PC-3 (cell line): ENCODE measurements around the gene ARHGAP24. TPM values are rescaled to one million over a fixed set of nuclear protein-coding genes. Genes with fewer than 3 reads are reported as not detected.

Experiments used
- ATAC-seq: fragments of 200-7000 bp; cut with Tn5 transposase; 2 replicates; pipeline ENCODE4 v1.9.1; 2020; ENCODE audit warnings: mild to moderate bottlenecking, moderate library complexity
- BruUV-seq: library from RNA; stranded (reverse); fragments of 400-500 nt; replicated peaks from 2 replicates; lab custom pipeline; 2021; lab: Mats Ljungman, UMichigan
- CTCF ChIA-PET: fragments of 300-600 bp; sonication (Branson Sonifier 250); formaldehyde crosslinking; loops from one replicate; lab custom pipeline; 2022; ENCODE audit warnings: antibody characterized with exemption; lab: Charles Lee
- POLR2A ChIA-PET: fragments of 300-600 bp; sonication (Branson Sonifier 250); formaldehyde crosslinking; loops from one replicate; lab custom pipeline; 2022; ENCODE audit warnings: antibody characterized with exemption; ENCODE audit not compliant: unreplicated experiment; lab: Charles Lee
- DNase-seq: peaks from one replicate; pipeline ENCODE4 v3.0.0-alpha.2; 2015
- H2AFZ ChIP-seq: fragments of 300-600 bp; sonication (generic); 2 replicates; pipeline ENCODE4 v1.6.0; 2016; ENCODE audit warnings: antibody characterized with exemption, low read length
- H3F3A ChIP-seq: fragments of 300-600 bp; sonication (generic); one replicate; pipeline ENCODE4 v1.6.0; 2017; ENCODE audit warnings: antibody characterized with exemption, low read length, control low read depth, mild to moderate bottlenecking; ENCODE audit not compliant: unreplicated experiment
- H3K27ac ChIP-seq: fragments of 300-600 bp; sonication (generic); 2 replicates; pipeline ENCODE4 v1.5.1; 2016; ENCODE audit warnings: mild to moderate bottlenecking, low read length
- H3K27me3 ChIP-seq: fragments of 300-600 bp; sonication (generic); 2 replicates; pipeline ENCODE4 v1.6.1; 2016; ENCODE audit warnings: low read length, mixed read lengths
- H3K36me3 ChIP-seq: fragments of 300-600 bp; sonication (generic); 2 replicates; pipeline ENCODE4 v1.6.1; 2016; ENCODE audit warnings: low read depth, mixed run types, low read length, mixed read lengths
- H3K4me1 ChIP-seq: fragments of 300-600 bp; sonication (generic); 2 replicates; pipeline ENCODE4 v1.5.1; 2016; ENCODE audit warnings: low read length; ENCODE audit not compliant: insufficient read depth
- H3K4me2 ChIP-seq: fragments of 300-600 bp; sonication (generic); 2 replicates; pipeline ENCODE4 v1.6.0; 2016; ENCODE audit warnings: low read length
- H3K4me3 ChIP-seq: fragments of 300-600 bp; sonication (generic); 2 replicates; pipeline ENCODE4 v1.5.1; 2016; ENCODE audit warnings: mild to moderate bottlenecking, low read length, mixed read lengths
- H3K79me2 ChIP-seq: fragments of 300-600 bp; sonication (generic); 2 replicates; pipeline ENCODE4 v1.6.1; 2017; ENCODE audit warnings: low read length, mixed read lengths
- H3K9ac ChIP-seq: fragments of 300-600 bp; sonication (generic); 2 replicates; pipeline ENCODE4 v1.6.0; 2016; ENCODE audit warnings: mild to moderate bottlenecking, low read length
- H3K9me2 ChIP-seq: fragments of 300-600 bp; sonication (generic); replicated peaks from 2 replicates; pipeline ENCODE4 v1.6.1; 2016; ENCODE audit warnings: mixed run types, low read length, mixed read lengths
- H3K9me3 ChIP-seq: fragments of 300-600 bp; sonication (generic); 2 replicates; pipeline ENCODE4 v1.6.1; 2016; ENCODE audit warnings: low read length, mixed read lengths
- H4K20me1 ChIP-seq: fragments of 300-600 bp; sonication (generic); 2 replicates; pipeline ENCODE4 v1.6.1; 2016; ENCODE audit warnings: low read length, mixed read lengths
- EZH2 ChIP-seq: fragments of 300-600 bp; sonication (generic); IDR thresholded peaks from one replicate; pipeline ENCODE4 v1.6.1; 2017; ENCODE audit warnings: antibody characterized with exemption, mild to moderate bottlenecking, low read length; ENCODE audit not compliant: unreplicated experiment
- EZH2phosphoT487 ChIP-seq: fragments of 300-600 bp; sonication (generic); IDR thresholded peaks from 2 replicates; pipeline ENCODE4 v1.6.1; 2018; ENCODE audit warnings: mild to moderate bottlenecking, antibody characterized with exemption, low read length, borderline replicate concordance
- intact Hi-C: fragments of 100-400 bp; cut with micrococcal nuclease; formaldehyde crosslinking; loops from 2 replicates; pipeline ENCODE4 v1.9.0; 2023
- total RNA-seq: library from RNA; depleted of rRNA; stranded (reverse); fragments of >200 nt; gene quantifications from 2 replicates; pipeline ENCODE4 v1.2.3, GENCODE V29; 2014
- TF ChIP-seq, protein P1 (sequence below): fragments of 300-600 bp; sonication (generic); conservative IDR thresholded peaks from 2 replicates; pipeline ENCODE4 v1.5.1; 2017; ENCODE audit warnings: antibody characterized with exemption, low read depth, mild to moderate bottlenecking, low read length

Gene ARHGAP24
- total RNA-seq, 1 experiment from 2014 or later: 7.4 TPM

DNA sequence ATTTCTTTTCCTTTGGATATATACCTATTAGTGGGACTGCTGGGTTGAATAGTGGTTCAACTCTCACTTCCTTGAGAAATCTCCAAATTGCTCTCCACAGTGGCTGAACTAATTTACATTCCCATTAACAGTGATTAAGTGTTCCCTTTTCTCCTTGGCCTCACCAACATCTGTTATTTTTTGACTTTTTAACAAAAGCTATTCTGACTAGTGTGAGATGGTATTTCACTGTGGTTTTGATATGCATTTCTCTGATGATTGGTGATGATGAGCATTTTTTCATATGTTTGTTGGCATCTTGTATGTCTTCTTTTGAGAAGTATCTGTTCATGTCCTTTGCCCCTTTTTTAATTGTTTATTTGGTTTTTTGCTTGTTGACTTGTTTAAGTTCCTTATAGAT, 471.9 kb downstream of the ARHGAP24 start:
- Histone ChIP-seq H2AFZ (no peak overlapping the region), H3K27me3 (no peaks in the 10 kb centered on the region), H3K9ac (no peak overlapping the region), H3K79me2 (no peaks in the 10 kb centered on the region), H3K4me3 (no peak overlapping the region), H3K36me3 (no peaks in the 10 kb centered on the region), H3K4me1 (no peaks in the 10 kb centered on the region), H3K9me2 (no peaks in the 10 kb centered on the region), H3K4me2 (no peak overlapping the region), H4K20me1 (no peaks in the 10 kb centered on the region), H3K27ac (no peak overlapping the region), H3F3A (no peaks in the 10 kb centered on the region), H3K9me3 (no peaks in the 10 kb centered on the region)
- no peak for ATAC-seq
- ChIA-PET CTCF (no interaction called here), POLR2A (no interaction called here)
- no peak for DNase-seq
- no TSS peak for BruUV-seq
- intact Hi-C loops: no loop called here
- TF ChIP-seq EZH2 (no peak), EZH2phosphoT487 (no peak)
- TF ChIP-seq, protein P1, sequence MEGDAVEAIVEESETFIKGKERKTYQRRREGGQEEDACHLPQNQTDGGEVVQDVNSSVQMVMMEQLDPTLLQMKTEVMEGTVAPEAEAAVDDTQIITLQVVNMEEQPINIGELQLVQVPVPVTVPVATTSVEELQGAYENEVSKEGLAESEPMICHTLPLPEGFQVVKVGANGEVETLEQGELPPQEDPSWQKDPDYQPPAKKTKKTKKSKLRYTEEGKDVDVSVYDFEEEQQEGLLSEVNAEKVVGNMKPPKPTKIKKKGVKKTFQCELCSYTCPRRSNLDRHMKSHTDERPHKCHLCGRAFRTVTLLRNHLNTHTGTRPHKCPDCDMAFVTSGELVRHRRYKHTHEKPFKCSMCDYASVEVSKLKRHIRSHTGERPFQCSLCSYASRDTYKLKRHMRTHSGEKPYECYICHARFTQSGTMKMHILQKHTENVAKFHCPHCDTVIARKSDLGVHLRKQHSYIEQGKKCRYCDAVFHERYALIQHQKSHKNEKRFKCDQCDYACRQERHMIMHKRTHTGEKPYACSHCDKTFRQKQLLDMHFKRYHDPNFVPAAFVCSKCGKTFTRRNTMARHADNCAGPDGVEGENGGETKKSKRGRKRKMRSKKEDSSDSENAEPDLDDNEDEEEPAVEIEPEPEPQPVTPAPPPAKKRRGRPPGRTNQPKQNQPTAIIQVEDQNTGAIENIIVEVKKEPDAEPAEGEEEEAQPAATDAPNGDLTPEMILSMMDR: no peak

DNA sequence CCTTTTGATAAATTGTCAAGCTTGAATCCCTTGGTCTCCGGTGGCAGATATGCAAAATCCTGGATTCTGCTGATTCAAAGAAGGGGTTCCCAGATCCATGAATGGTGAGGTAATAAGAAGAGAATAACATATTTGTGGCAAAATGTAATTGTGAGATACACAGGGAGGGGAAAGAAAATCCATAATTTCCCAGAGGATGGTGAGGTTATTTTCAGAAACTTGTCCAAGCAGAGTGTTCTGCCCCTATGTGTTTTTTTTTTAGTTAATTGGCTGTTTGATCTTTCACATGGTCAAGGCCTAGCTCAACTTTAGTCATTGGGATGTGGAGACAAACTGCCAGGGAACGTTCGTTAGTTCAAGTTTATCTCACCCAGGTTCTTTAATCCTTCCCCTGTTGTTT, 476.1 kb downstream of the ARHGAP24 start:
- H3K27ac ChIP-seq: no peak overlapping the region
- H3K36me3 ChIP-seq: no peaks in the 10 kb centered on the region
- DNase-seq (no peak), ATAC-seq (no peak)
- no peak overlapping the region for H3K4me3 ChIP-seq
- ChIA-PET CTCF (no interaction called here), POLR2A (no interaction called here)
- no peaks in the 10 kb centered on the region for H3K9me2 ChIP-seq
- no peaks in the 10 kb centered on the region for H3K9me3 ChIP-seq
- no peaks in the 10 kb centered on the region for H3K27me3 ChIP-seq
- H3K4me2 ChIP-seq: no peak overlapping the region
- TF ChIP-seq EZH2 (no peak), EZH2phosphoT487 (no peak)
- TF ChIP-seq, protein P1: no peak
- H3K9ac ChIP-seq: no peak overlapping the region
- H2AFZ ChIP-seq: no peak overlapping the region
- H3K79me2 ChIP-seq: no peaks in the 10 kb centered on the region
- H3K4me1 ChIP-seq: peaks cover 31% of the 10 kb centered on the region
- H4K20me1 ChIP-seq: no peaks in the 10 kb centered on the region
- intact Hi-C loops: loop anchor here (5.0 kb wide), 1 partner anchor 164 kb away; no protein-coding TSS in a partner anchor
- BruUV-seq: no TSS peak
- no peaks in the 10 kb centered on the region for H3F3A ChIP-seq

DNA sequence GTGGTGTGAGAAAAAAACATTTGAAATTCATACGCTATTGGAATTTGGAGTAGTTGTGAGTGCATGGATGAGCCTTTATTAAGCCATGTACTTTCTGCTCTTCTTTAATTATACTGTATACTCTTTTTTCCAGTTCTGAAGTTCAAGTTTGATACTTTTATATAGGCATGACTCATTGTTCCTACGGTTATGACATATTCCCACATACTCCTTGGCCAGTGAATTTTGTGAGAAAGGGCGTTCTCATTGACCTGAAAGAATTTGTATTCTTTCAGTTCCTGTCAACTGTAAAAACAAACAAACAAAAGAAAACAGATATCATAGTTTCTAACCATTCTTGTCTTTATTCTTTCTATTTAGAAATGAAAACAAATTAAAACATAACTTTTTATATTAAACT, 477.6 kb downstream of the ARHGAP24 start:
- Histone ChIP-seq H3K27me3 (no peaks in the 10 kb centered on the region), H4K20me1 (no peaks in the 10 kb centered on the region), H3K4me1 (peaks cover 32% of the 10 kb centered on the region), H3K79me2 (no peaks in the 10 kb centered on the region), H3K9me3 (no peaks in the 10 kb centered on the region), H3K4me2 (peak overlapping the region; percentile 74), H3K4me3 (peak overlapping the region; percentile 23; the same call in 1 of the 2 replicates), H3K9ac (peak overlapping the region; percentile 85), H3K27ac (peak overlapping the region; percentile 94), H3F3A (no peaks in the 10 kb centered on the region), H2AFZ (no peak overlapping the region), H3K36me3 (no peaks in the 10 kb centered on the region), H3K9me2 (no peaks in the 10 kb centered on the region)
- intact Hi-C loops: loop anchor here (5.0 kb wide), 1 partner anchor 165 kb away; no protein-coding TSS in a partner anchor
- ChIA-PET POLR2A (no interaction called here), CTCF (interaction anchor here (0.8 kb wide), 1 partner anchor 156 kb away, joined by 3 read pairs; no protein-coding TSS in a partner anchor)
- TF ChIP-seq EZH2phosphoT487 (no peak), EZH2 (no peak)
- TF ChIP-seq, protein P1: no peak
- peak; percentile 79 for DNase-seq
- no TSS peak for BruUV-seq
- ATAC-seq: peak; percentile 81
